NCI-H524 (cell line): ENCODE measurements around the gene KDM2B.
"Not testable (repeated sequence)": the region's sequence is repeated elsewhere in the genome, so short reads cannot be mapped to it uniquely, and the experiment has no call there.

Experiments
- DNase-seq, 2 experiments: peaks; one replicate each; lab custom pipeline; 2025; lab: John Stamatoyannopoulos, UW

The KDM2B gene

GRCh38 chr12:121384891-121385290, 195.9 kb downstream of the KDM2B start:
- not testable (repeated sequence) for DNase-seq

GRCh38 chr12:121383601-121384021, 197.2 kb downstream of the KDM2B start:
- no peak for DNase-seq

GRCh38 chr12:121379945-121380344, 200.9 kb downstream of the KDM2B start:
- no peak for DNase-seq
